Endothelial cell of umbilical vein (primary cell): ENCODE measurements around the gene PIGH.

Experiments used
- GATA2 ChIP-seq: IDR thresholded peaks from 2 replicates; pipeline ENCODE4 v1.7.0; 2011; ENCODE audit warnings: low read depth, mild to moderate bottlenecking, moderate library complexity, mixed read lengths, low read length; ENCODE audit not compliant: insufficient read length, insufficient read depth
- TF ChIP-seq, protein P1 (sequence below), 2 donors: IDR thresholded peaks; 1 replicate in 1 of 2; 2 replicates in 1 of 2; pipeline ENCODE4 v1.5.1; 2011; ENCODE audit warnings: low read length in 2 of 2, mild to moderate bottlenecking in 2 of 2, moderate library complexity in 2 of 2, control low read depth in 1 of 2, inconsistent platforms in 1 of 2, low read depth in 1 of 2; ENCODE audit not compliant: insufficient read depth in 1 of 2; ENCODE audit errors: extremely low read depth in 1 of 2

DNA sequence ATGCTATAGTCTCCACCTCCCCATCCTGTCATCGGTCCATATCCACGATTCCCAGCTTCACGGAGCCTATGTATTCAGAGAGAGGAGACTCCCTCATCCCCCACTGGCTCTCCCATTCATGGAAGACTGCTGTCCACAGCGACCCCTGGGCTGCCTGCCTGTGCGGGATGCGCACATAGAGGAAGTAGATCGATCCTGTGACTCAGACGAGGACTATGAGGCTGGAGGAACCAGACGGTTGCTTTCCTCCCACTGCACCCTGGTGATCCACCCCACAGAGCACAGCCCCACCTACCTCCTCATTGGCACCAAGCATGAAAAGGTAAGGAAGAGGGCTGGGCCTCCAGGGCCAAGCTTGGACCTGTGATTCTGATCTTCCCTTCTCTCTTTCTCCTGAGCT lies 24.4 kb downstream of the PIGH start:
- TF ChIP-seq GATA2: no peak
- TF ChIP-seq, protein P1, sequence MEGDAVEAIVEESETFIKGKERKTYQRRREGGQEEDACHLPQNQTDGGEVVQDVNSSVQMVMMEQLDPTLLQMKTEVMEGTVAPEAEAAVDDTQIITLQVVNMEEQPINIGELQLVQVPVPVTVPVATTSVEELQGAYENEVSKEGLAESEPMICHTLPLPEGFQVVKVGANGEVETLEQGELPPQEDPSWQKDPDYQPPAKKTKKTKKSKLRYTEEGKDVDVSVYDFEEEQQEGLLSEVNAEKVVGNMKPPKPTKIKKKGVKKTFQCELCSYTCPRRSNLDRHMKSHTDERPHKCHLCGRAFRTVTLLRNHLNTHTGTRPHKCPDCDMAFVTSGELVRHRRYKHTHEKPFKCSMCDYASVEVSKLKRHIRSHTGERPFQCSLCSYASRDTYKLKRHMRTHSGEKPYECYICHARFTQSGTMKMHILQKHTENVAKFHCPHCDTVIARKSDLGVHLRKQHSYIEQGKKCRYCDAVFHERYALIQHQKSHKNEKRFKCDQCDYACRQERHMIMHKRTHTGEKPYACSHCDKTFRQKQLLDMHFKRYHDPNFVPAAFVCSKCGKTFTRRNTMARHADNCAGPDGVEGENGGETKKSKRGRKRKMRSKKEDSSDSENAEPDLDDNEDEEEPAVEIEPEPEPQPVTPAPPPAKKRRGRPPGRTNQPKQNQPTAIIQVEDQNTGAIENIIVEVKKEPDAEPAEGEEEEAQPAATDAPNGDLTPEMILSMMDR (IDR thresholded peaks at IDR 0.05; ENCODE audit: extremely low read depth in 1 of 2, insufficient read depth in 1 of 2, low read depth in 1 of 2, low read length in 2 of 2): no peak
